GM18907 (cell line): ENCODE data around the gene OR1M1.
"Not testable (repeated sequence)": the region's sequence is repeated elsewhere in the genome, so short reads cannot be mapped to it uniquely, and the experiment has no call there.

Experiments used
- ATAC-seq: cut with Tn5 transposase; IDR thresholded peaks from one replicate; pipeline ENCODE4 v1.9.1; 2021; ENCODE audit warnings: mild to moderate bottlenecking, moderate library complexity; ENCODE audit not compliant: unreplicated experiment

OR1M1 gene

DNA sequence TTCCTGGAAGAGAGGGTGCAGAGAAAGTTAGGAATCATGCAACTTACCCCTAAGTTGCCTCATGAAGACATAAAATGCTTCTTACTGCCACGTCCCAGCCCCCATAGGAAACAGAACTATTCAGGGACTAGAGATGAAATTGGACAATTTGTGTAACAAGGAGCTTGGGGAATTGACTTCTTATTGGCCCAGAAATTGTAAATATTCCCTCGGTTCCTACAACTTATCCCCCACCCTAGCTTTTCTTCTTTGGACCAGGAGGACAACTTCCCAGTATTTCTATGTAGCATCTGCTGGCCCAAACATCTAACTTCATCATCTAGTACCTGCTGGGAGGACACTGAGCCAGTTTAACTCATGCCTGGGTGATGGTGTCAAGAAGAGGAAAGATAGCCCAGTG lies at the start of gene OR1M1:
Gene OR1M1, plus strand, starts transcription at position 301 of the 400 bp plus-strand sequence. CDS start 6,184 bp downstream, outside the sequence.
- ATAC-seq = no peak

DNA sequence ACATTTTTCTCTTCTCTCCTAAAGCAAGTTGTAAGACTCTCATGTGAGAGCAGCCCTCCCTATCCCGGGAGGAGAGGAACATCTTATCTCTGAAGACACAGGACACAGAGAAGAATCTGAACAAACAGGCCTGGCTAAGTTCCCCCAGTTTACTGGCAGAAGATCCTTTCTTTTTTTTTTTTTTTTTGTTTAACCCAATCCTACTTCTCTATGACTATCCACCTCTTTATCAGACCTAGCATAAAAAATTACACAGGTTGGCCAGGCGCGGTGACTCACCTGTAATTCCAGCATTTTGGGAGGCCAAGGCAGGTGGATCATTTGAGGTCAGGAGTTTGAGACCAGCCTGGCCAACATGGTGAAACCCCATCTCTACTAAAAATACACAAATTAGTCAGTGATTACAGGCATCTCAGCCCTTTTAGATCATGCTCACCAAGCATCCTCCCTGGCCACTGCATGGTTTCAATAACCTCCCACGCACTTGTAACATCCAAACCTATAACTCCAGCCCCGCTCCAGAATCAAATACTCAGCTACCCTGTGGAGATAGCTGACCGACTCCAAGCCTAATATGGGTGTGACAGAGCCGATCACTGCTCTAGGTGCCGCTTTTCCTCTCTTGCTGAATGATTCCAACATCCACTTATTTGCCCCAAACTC lies 49.3 kb upstream of the OR1M1 start:
- ATAC-seq = no peak

DNA sequence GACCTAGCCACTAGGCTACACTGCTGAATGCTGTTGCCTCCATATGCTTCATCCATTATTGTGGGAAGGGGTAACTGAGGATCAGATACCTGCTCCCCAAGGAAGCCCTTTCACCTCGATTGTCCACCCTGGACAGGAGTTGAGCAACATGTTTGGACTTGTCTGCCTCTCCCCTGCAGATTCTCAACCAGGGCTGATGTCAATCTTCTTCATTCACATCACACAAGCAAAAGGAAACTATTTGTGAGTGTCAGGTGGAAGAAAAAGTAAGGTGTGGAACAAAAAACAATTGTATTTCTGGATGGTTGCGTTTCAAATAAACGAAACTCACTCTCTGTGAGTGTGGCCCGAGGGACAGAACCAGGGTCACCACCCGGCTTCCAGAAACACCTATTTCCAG lies 47.1 kb upstream of the OR1M1 start:
- ATAC-seq = no peak

GRCh38 chr19:9040131-9040530 lies 46.7 kb upstream of the OR1M1 start:
- ATAC-seq = no peak

- ATAC-seq = no peak
Measured at GRCh38 chr19:9041023-9041422, 45.8 kb upstream of the OR1M1 start.

GRCh38 chr19:9043524-9043923 lies 43.3 kb upstream of the OR1M1 start:
- no peak for ATAC-seq

- no peak for ATAC-seq
Measured at GRCh38 chr19:9044449-9044848, 42.4 kb upstream of the OR1M1 start.

DNA sequence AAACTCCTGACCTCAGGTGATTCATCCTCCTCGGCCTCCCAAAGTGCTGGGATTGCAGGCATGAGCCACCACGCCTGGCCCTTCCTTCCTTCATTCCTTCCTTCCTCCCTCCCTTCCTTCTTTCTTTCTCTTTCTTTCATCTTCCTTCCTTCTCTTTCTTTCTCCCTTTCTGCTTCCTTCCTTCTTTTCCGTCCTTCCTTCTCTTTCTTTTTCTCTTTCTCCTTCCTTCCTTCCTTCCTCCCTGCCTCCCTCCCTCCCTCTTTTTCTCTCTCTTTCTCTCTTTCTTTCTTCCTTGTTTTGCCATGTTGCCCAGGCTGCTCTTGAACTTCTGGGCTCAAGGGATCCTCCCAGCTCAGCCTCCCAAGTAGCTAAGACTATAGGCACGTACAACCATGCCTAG lies 40.2 kb upstream of the OR1M1 start:
- ATAC-seq = no peak

DNA sequence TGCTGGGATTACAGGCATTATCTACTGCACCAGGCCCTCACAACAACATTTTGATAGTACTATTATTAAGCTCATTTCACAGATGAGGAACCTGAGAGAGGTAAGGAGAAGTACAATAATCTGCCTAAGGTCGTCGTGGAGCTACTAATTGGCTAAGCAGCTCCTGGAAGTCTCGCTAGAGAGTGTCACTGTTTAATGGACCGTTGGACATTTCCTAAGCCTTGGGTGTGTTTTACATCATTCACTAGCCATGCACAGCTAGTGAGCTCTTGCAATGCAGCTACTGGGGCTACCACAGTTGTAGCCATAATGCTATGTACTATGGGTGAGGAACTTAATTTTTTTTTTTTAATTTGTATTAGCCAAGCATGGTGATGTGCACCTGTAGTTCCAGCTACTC lies 34.0 kb upstream of the OR1M1 start:
- ATAC-seq = no peak

- not testable (repeated sequence) for ATAC-seq
Measured at GRCh38 chr19:9053674-9054073, 33.2 kb upstream of the OR1M1 start.

- no peak for ATAC-seq
Measured at GRCh38 chr19:9054207-9054606, 32.7 kb upstream of the OR1M1 start.

DNA sequence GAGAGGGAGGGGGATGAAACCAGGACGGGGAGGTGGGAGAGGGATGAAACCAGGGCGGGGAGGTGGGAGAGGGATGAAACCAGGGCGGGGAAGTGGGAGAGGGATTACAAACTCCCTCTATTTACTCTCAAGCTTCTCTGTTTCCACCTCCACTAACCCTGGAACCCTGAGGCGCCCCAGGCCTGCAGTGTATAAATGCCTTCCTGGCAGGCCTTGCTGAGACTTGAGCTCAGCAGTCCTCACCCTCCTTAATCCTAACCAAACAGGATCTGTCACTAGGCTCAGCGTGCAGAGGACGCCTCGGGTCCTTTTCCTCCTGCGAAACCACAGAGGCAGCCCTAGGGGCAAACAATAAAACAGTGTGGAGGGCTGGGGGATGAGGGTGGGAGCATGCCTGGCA lies 32.1 kb upstream of the OR1M1 start:
- no peak for ATAC-seq

DNA sequence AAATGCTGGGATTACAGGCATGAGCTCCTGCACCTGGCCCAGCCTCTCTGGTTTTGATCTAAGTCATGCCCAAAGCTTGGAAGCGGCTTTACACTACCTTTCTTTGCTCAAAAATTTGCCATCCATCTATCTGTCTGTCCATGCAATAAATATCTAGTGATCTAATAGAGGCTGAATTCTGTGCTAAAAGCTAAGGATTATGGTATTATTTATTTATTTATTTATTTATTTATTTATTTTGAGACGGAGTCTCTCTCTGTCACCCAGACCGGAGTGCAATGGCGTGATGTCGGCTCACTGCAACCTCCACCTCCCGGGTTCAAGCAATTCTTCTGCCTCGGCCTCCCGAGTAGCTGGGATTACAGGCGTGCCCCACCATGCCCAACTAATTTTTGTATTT lies 30.7 kb upstream of the OR1M1 start:
- ATAC-seq = not testable (repeated sequence)

- ATAC-seq = no peak
Measured at GRCh38 chr19:9057505-9058258, 29.2 kb upstream of the OR1M1 start.

GRCh38 chr19:9058905-9059667 lies 27.8 kb upstream of the OR1M1 start:
- ATAC-seq = no peak

DNA sequence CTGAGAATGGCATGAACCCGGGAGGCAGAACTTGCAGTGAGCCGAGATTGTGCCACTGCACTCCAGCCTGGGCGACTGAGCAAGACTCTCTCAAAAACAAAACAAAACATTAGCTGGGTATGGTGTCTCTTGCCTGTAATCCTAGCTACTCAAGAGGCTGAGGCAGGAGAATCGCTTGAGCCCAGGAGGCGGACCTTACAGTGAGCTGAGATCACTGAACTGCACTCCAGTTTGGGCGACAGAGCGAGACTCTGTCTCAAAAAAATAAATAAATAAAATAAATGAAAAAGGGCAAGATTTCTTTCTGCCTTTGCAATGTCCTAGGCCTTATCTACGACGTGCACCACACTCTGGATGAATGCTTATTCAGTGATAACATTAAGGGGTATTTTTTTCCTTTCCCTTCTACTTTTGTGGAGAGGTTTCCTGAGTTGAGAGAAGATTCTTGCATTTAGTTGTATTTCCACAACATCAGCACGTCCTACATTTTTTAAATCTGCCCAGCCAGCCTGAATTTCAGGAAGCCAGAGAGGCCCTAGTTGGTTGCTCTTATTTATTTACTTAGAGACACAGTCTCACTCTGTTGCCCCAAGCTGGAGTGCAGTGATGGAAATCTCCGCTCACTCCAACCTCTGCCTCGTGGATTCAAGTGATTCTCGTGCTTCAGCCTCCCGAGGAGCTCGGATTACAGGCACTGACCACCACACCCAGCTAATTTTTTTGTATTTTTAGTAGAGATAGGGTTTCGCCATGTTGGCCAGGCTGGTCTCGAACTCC lies 26.1 kb upstream of the OR1M1 start:
- no peak for ATAC-seq

GRCh38 chr19:9061879-9062278 lies 25.0 kb upstream of the OR1M1 start:
- ATAC-seq = no peak

GRCh38 chr19:9065457-9066014 lies 21.3 kb upstream of the OR1M1 start:
- ATAC-seq = no peak

GRCh38 chr19:9070066-9070465 lies 16.8 kb upstream of the OR1M1 start:
- no peak for ATAC-seq

- not testable (repeated sequence) for ATAC-seq
Measured at GRCh38 chr19:9071720-9072119, 15.1 kb upstream of the OR1M1 start.

GRCh38 chr19:9073806-9074205 lies 13.1 kb upstream of the OR1M1 start:
- no peak for ATAC-seq
